HG02884 (cell line): Measurements from ENCODE around the gene STK38.
"Not testable (repeated sequence)": the region's sequence is repeated elsewhere in the genome, so short reads cannot be mapped to it uniquely, and the experiment has no call there.

Experiments
- ATAC-seq: cut with Tn5 transposase; IDR thresholded peaks from one replicate; pipeline ENCODE4 v1.9.1; 2021; ENCODE audit warnings: mild to moderate bottlenecking, moderate library complexity; ENCODE audit not compliant: unreplicated experiment

The STK38 gene

DNA sequence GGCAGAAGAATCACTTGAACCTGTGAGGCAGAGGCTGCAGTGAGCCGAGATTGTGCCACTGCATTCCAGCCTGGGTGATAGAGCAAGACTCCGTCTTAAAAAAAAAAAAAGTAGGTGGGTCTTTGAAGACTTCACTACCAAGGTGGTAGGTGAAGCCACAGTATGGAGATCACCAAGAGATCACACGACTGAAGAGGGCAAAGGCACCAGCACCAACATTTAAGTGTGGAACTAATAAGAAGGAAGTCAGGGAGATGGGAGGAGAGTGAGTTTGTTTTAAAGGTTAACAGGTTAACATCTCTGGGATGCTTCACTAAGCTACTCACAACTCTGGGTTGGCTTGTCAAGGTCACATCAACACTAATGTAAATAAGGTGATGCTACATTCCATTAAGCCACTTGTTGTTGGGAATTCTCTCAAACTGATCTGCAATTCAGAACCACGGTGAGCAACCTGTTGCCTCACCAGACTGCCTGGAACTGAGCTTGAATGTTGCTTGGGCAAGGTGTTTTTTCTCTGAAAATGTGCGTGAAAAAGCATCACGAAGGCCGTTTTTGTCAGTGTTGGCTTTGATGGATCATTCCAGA lies 55.8 kb downstream of the STK38 start:
- ATAC-seq = no peak

- ATAC-seq = no peak
Measured at GRCh38 chr6:36489426-36489825, 57.9 kb downstream of the STK38 start.

GRCh38 chr6:36488221-36488620 lies 59.1 kb downstream of the STK38 start:
- ATAC-seq = no peak

DNA sequence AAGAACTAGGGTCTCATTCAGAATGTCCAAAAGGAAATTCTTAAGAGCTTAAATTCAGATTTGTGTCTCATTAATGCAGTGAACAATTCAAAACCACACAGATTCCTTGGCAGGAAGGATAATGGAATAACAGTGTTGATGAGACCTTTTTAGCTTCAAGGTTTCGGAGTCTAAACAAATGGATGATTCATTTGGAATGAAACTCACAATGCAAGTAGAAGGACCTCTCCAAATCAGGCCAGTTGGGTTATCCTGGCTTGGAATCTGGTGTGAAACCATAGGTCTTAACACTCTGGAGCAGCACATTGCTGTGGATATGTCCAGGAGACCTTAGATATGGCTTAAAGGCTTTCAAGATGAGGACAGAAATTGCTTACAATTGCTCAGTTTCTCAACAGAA lies 59.6 kb downstream of the STK38 start:
- no peak for ATAC-seq

GRCh38 chr6:36484736-36485135 lies 62.5 kb downstream of the STK38 start:
- no peak for ATAC-seq

GRCh38 chr6:36483326-36483725 lies 64.0 kb downstream of the STK38 start:
- not testable (repeated sequence) for ATAC-seq

- no peak for ATAC-seq
Measured at GRCh38 chr6:36479256-36479655, 68.0 kb downstream of the STK38 start.

- no peak for ATAC-seq
Measured at GRCh38 chr6:36478051-36478526, 69.2 kb downstream of the STK38 start.

- ATAC-seq = no peak
Measured at GRCh38 chr6:36469946-36470345, 77.3 kb downstream of the STK38 start.

- no peak for ATAC-seq
Measured at GRCh38 chr6:36469148-36469661, 78.1 kb downstream of the STK38 start.

GRCh38 chr6:36467625-36468024 lies 79.7 kb downstream of the STK38 start:
- no peak for ATAC-seq

GRCh38 chr6:36464233-36464632 lies 83.0 kb downstream of the STK38 start:
- ATAC-seq = no peak

GRCh38 chr6:36463676-36464075 lies 83.6 kb downstream of the STK38 start:
- no peak for ATAC-seq

GRCh38 chr6:36461646-36462045 lies 85.6 kb downstream of the STK38 start:
- no peak for ATAC-seq

- no peak for ATAC-seq
Measured at GRCh38 chr6:36460916-36461315, 86.4 kb downstream of the STK38 start.

DNA sequence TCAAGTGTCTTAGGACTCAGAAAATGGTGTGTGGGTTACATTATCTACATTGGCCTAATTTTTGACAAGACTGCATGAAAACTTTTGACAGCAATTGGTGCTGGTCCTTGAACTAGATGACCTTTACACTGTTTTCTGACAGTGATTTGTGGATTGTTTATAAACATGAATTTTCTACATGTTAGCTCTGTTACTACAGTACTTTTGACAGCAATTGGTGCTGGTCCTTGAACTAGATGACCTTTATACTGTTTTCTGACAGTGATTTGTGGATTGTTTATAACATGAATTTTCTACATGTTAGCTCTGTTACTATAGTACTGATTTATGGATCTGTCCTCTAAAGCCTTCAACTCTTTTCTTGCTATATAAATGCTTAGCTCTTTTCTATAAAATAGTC lies 87.8 kb downstream of the STK38 start:
- ATAC-seq = no peak

- ATAC-seq = no peak
Measured at GRCh38 chr6:36455486-36456027, 91.7 kb downstream of the STK38 start.

- not testable (repeated sequence) for ATAC-seq
Measured at GRCh38 chr6:36452897-36453296, 94.4 kb downstream of the STK38 start.

DNA sequence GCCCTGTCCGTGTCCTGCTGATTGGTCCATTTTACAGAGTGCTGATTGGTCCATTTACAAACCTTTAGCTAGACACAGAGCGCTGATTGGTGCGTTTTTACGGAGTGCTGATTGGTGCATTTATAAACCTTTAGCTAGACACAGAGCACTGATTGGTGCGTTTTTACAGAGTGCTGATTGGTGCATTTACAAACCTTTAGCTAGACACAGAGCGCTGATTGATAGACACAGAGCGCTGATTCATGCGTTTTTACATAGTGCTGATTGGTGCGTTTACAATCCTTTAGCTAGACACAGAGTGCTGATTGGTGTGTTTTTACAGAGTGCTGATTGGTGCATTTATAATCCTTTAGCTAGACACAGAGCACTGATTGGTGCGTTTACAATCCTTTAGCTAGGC lies 98.1 kb downstream of the STK38 start:
- ATAC-seq = not testable (repeated sequence)

DNA sequence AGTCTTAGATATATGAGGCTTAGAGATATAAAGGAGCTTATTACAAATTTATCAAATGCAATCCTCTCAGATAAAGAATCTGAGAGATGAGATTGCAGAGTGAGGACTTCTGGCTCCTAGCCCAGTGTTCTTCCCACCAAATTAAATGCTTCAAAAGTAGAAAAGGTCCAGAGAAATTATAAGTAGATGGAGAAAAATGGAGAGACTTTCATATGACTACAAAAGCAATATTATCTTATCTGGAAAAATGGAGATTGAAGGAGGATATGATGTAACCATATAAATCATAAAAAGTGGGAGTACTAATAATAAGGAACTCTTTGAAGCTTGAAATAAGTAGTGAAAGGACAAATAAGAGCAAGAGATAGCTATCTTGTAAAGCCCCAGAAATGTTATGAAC lies 101.7 kb downstream of the STK38 start:
- ATAC-seq = no peak

GRCh38 chr6:36444470-36444869 lies 102.8 kb downstream of the STK38 start:
- no peak for ATAC-seq
